Measurements from ENCODE around the gene TUBA4A.
"Not testable (repeated sequence)": the region's sequence is repeated elsewhere in the genome, so short reads cannot be mapped to it uniquely, and the experiment has no call there.

The TUBA4A gene

DNA sequence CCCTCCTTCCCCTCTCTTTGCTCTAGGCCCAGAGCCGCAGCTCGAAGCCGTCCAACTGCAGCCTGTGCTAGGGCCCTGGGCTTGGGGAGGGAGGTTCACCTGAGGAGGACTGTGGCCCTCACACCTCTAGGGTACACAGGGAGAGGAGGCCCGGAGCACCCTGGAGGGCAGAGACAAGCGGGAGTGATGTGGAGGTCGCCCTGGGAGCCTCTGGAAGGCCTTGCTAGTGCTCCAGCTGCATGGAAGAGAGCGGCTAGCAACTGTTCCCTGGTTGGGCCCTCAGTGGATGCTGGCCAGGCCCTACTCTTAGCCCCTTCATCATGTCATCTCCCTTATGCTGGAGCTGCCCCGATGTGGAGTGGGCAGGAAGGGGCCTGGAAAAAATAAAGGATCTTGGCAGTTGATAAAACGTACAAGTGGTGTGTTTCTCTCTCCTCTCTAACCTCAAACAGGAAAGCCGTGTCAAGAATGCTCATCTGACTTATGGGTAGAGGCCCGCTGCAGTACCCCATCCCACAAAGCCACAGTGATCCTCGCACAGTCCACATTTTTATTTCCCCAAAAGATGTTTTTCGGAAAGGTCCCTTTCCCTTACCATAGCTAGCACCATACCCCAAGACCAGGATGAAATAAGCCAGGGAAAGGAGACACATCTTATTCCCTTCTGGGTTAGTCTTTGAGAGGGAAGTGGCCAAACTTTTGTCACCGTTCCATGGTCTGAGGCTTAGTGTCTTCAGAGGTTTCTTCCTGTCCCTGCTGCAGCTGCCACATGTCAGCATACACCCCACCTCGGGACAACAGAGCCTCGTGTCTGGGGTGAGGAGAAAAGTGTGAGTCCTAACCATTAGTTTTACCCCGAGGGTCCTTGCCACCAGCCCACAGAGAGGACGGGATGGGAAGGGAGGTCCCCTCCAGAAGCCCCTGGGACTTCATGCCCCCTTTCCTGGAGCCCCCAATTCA lies 44.2 kb downstream of the TUBA4A start:
- no peak for DNase-seq

DNA sequence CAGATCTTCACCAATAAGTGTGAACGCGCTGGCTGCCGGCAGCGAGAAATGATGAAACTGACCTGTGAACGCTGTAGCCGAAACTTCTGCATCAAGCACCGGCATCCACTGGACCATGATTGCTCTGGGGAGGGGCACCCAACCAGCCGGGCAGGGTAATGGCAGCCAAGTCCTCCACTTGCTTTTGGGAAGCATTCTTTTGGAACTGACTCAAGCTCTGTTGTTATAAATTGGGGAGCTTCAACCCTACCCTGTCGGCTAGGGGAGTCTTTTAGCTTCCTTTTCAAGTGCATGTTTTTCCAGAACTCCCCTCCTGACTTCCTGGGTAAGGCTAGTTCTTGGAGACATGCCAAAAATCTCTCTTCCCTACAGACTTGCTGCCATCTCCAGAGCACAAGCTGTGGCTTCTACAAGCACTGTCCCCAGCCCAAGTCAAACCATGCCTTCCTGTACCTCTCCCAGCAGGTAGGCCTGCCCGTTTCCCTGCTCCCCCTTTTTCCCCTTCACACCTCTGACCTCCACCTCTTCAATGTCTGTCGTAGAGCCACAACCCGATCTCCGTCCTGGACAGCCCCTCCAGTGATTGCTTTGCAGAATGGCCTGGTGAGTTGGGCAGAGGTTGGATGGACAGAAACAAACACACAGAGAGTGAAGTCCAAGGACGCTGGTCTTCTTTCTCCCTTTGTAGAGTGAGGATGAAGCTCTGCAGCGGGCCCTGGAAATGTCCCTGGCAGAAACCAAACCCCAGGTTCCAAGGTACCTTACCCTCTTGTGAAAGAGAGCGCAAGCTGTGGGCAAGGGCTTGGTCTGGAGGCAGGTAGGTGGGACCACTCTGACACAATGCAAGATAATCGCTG lies 45.6 kb downstream of the TUBA4A start:
- DNase-seq: no peak

GRCh38 chr2:219207134-219207883 lies 46.4 kb downstream of the TUBA4A start:
- no peak for DNase-seq

DNA sequence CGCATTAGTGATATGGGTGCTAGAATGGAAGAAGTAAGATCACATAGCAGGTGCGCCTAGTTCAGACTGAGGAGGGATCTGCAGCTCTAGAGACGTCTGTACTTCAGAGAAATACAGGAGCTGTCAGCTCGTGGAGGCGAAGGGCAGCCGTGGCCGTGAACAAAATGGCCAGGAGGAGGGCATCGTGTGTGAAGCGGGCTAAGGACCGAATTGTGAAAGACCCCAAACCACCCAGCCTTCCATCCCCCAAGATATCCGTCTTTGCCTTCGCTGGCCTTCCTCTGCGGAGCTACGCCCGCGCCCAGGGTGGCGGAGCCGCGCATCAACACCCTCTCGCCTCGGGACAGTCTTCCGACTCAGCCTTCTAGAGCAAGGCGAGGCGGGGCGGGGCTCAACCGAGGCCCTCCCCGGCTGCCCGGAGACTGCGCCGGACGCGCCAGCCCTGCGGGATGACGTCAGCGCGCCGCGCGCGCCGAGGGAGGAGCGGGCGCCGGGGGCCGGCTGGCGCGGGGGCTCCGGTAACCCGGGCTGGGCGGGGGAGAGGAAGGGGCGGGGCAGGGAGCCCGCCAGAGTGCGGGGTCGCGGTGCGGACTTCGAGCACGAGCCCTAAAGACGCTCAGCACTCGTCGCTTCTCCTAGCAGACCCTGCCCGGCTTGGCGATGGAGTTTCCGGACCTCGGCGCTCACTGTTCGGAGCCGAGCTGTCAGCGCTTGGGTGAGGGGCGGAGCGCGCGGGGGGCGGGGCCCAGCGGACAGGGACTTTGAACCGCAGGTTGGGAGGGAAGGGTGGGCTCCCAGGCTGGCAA lies 47.2 kb downstream of the TUBA4A start, which contains the start of gene ZFAND2B:
Gene ZFAND2B (plus strand): TSS at position 455 of the 806 bp plus-strand sequence. CDS start 206 bp downstream, at position 661.
- DNase-seq: peak; percentile 87

DNA sequence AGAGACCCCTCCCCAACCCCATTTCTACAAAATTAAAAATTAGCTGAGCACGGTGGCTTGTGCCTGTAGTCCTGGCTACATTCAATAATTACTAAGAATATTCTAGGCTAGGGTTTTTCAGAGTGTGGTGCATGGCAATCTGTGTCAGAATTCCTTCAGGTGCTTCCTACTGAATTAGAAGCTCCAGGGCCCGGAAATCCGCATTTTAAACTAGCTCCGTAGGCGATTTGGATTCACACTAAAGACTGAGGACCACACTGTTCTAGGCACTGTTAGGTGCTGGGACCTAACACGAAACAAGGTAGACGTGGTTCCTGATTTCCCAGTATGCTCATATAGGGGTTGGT lies 47.8 kb downstream of the TUBA4A start:
- DNase-seq: no peak

GRCh38 chr2:219205165-219205538 lies 48.6 kb downstream of the TUBA4A start:
- DNase-seq: no peak

DNA sequence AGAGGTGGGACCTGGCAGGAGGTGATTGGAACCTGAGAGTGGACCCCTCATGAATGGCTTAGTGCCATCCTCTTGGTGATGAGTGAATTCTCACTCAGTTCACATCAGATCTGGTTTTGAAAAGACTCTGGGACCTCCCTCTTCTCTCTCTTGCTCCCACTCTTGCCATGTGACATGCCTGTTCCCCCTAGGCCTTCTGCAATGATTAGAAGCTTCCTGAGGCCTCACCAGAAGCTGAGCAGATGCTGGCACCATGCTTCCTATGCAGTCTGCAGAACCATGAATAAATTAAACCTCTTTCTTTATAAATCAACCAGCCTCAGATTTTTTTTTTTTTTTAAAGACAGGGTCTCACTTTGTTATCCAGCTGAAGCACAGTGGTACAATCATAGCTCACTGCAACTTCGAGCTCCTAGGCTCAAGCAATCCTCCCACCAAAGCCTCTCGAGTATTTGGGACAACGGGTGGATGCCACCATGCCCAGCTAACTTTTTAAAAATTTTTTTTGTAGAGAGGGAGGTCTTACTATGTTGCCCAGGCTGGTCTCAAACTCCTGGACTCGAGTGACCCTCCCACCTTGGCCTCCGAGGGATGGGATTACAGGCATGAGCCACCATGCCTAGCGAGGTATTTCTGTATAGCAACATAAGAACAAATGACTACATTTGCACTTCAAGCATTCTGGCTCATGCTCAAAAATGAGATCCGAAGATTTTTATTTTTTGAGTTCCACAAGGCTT lies 49.1 kb downstream of the TUBA4A start:
- DNase-seq: no peak

DNA sequence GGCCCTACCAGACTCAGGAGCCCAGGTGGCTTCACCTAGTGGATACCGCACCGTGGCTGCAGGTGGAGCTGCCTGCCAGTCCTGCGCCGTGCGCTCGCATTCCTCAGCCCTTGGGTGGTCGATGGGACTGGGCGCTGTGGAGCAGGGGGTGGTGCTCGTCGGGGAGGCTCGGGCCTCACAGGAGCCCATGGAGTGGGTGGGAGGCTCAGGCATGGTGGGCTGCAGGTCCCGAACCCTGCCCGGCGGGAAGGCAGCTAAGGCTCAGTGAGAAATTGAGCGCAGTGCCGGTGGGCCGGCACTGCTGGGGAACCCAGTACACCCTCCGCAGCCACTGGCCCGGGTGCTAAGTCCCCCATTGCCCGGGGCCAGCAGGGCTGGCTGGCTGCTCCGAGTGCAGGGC lies 52.4 kb downstream of the TUBA4A start:
- DNase-seq: not testable (repeated sequence)

DNA sequence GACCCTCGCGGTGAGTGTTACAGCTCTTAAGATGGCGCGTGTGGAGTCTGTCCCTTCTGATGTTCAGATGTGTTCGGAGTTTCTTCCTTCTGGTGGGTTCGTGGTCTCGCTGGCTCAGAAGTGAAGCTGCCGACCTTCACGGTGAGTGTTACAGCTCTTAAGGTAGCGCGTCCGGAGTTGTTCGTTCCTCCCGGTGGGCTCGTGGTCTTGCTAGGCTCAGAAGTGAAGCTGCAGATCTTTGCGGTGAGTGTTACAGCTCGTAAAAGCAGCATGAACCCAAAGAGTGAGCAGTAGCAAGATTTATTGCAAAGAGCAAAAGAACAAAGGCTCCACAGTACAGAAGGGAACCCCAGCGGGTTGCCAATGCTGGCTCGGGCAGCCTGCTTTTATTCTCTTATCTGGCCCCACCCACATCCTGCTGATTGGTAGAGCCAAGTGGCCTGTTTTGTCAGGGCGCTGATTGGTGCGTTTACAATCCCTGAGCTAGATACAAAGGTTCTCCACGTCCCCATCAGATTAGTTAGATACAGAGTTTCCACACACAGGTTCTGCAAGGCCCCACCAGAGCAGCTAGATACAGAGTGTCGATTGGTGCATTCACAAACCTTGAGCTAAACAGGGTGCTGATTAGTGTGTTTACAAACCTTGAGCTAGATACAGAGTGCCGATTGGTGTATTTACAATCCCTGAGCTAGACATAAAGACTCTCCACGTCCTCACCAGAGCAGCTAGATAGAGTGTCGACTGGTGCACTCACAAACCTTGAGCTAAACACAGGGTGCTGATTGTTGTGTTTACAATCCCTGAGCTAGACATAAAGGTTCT lies 53.0 kb downstream of the TUBA4A start:
- DNase-seq: not testable (repeated sequence)
